OCI-LY1 (cell line): Measurements from ENCODE around the gene SMAD7.

Source experiments
- H2AFZ ChIP-seq: fragments of 200-600 bp; sonication (generic), shearing (Covaris generic); 2 replicates; pipeline ENCODE4 v1.6.0; 2014; ENCODE audit warnings: antibody characterized with exemption, mild to moderate bottlenecking, low read length
- H3F3A ChIP-seq: fragments of 200-600 bp; sonication (generic), shearing (Covaris generic); 2 replicates; pipeline ENCODE4 v1.6.0; 2014; ENCODE audit warnings: mild to moderate bottlenecking, antibody characterized with exemption, low read length, moderate library complexity; ENCODE audit not compliant: insufficient read depth
- H3K27ac ChIP-seq: fragments of 200-600 bp; sonication (generic); 2 replicates; pipeline ENCODE4 v1.5.1; 2014; ENCODE audit warnings: low read length, mixed run types, mild to moderate bottlenecking, low read depth; ENCODE audit not compliant: poor library complexity, severe bottlenecking
- H3K27me3 ChIP-seq: fragments of 200-600 bp; sonication (generic); 2 replicates; pipeline ENCODE4 v1.6.0; 2014; ENCODE audit warnings: antibody characterized with exemption, mild to moderate bottlenecking, low read length, moderate library complexity; ENCODE audit not compliant: insufficient read depth
- H3K36me3 ChIP-seq: fragments of 200-600 bp; sonication (generic); 2 replicates; pipeline ENCODE4 v1.6.1; 2014; ENCODE audit warnings: mild to moderate bottlenecking, antibody characterized with exemption, low read length, moderate library complexity, mixed read lengths; ENCODE audit not compliant: insufficient read depth
- H3K4me1 ChIP-seq: fragments of 200-600 bp; sonication (generic); 2 replicates; pipeline ENCODE4 v1.5.1; 2014; ENCODE audit warnings: mild to moderate bottlenecking, low read length, moderate library complexity; ENCODE audit not compliant: insufficient read depth, severe bottlenecking
- H3K4me2 ChIP-seq: fragments of 200-600 bp; sonication (generic), shearing (Covaris generic); 2 replicates; pipeline ENCODE4 v1.6.1; 2014; ENCODE audit warnings: low read length
- H3K4me3 ChIP-seq: fragments of 200-600 bp; sonication (generic); 2 replicates; pipeline ENCODE4 v1.5.1; 2014; ENCODE audit warnings: low read length, low read depth, mild to moderate bottlenecking, mixed read lengths; ENCODE audit not compliant: poor library complexity, severe bottlenecking
- H3K79me2 ChIP-seq: fragments of 200-600 bp; shearing (Covaris generic); 2 replicates; pipeline ENCODE4 v1.6.1; 2016; ENCODE audit warnings: mixed run types, low read length, mixed read lengths; ENCODE audit not compliant: insufficient read depth
- H3K9ac ChIP-seq: fragments of 200-600 bp; sonication (generic), shearing (Covaris generic); 2 replicates; pipeline ENCODE4 v1.6.1; 2014; ENCODE audit warnings: mild to moderate bottlenecking, low read length, mixed read lengths
- H3K9me2 ChIP-seq: fragments of 200-600 bp; sonication (generic), shearing (Covaris generic); 2 replicates; pipeline ENCODE4 v1.6.1; 2014; ENCODE audit warnings: low read depth, mild to moderate bottlenecking, low read length, mixed read lengths
- H3K9me3 ChIP-seq: fragments of 200-600 bp; shearing (Covaris generic); 2 replicates; pipeline ENCODE4 v1.6.1; 2014; ENCODE audit warnings: low read length, mixed read lengths
- H4K20me1 ChIP-seq: fragments of 200-600 bp; sonication (generic), shearing (Covaris generic); 2 replicates; pipeline ENCODE4 v1.6.0; 2016; ENCODE audit warnings: mild to moderate bottlenecking, low read length; ENCODE audit not compliant: insufficient read depth
- CTCF ChIP-seq: fragments of 200-600 bp; sonication (generic), shearing (Covaris generic); IDR thresholded peaks from 2 replicates; pipeline ENCODE4 v1.5.1; 2017; ENCODE audit warnings: mild to moderate bottlenecking, antibody characterized with exemption, low read length, moderate library complexity, mixed read lengths
- EZH2 ChIP-seq: fragments of 200-600 bp; sonication (generic), shearing (Covaris generic); IDR thresholded peaks from 2 replicates; pipeline ENCODE4 v1.8.0; 2017; ENCODE audit warnings: borderline replicate concordance, mixed run types, mild to moderate bottlenecking, antibody characterized with exemption, low read length, moderate library complexity, mixed read lengths

SMAD7 gene

GRCh38 chr18:48994926-48995835 lies 44.4 kb upstream of the SMAD7 start:
- no peak overlapping the region for H3K9ac ChIP-seq
- H3K9me3 ChIP-seq: no peaks in the 10 kb centered on the region
- no peak overlapping the region for H2AFZ ChIP-seq
- TF ChIP-seq EZH2: no peak
- no peak for TF ChIP-seq CTCF
- no peaks in the 10 kb centered on the region for H3K79me2 ChIP-seq
- H3F3A ChIP-seq: no peaks in the 10 kb centered on the region
- no peak overlapping the region for H3K4me2 ChIP-seq
- peaks cover 4% of the 10 kb centered on the region for H3K4me1 ChIP-seq
- peaks cover 11% of the 10 kb centered on the region; the same call in 1 of the 2 replicates for H3K27me3 ChIP-seq
- H3K36me3 ChIP-seq: no peaks in the 10 kb centered on the region
- no peaks in the 10 kb centered on the region for H3K9me2 ChIP-seq
- no peak overlapping the region for H3K4me3 ChIP-seq
- H3K27ac ChIP-seq: no peak overlapping the region
- no peaks in the 10 kb centered on the region for H4K20me1 ChIP-seq

- H3K4me2 ChIP-seq: no peak overlapping the region
- 0 out of 2 replicates have a peak, but pooled peaks cover under 1% of the 10 kb centered on the region for H3K27me3 ChIP-seq
- TF ChIP-seq CTCF (no peak), EZH2 (no peak)
- no peaks in the 10 kb centered on the region for H3K9me3 ChIP-seq
- H3F3A ChIP-seq: no peaks in the 10 kb centered on the region
- H3K4me1 ChIP-seq: peaks cover 4% of the 10 kb centered on the region
- no peak overlapping the region for H3K9ac ChIP-seq
- no peaks in the 10 kb centered on the region for H3K9me2 ChIP-seq
- H4K20me1 ChIP-seq: no peaks in the 10 kb centered on the region
- H3K4me3 ChIP-seq: no peak overlapping the region
- H3K27ac ChIP-seq: no peak overlapping the region
- no peak overlapping the region for H2AFZ ChIP-seq
- H3K79me2 ChIP-seq: no peaks in the 10 kb centered on the region
- no peaks in the 10 kb centered on the region for H3K36me3 ChIP-seq
These were observed 43.4 kb upstream of the SMAD7 start for GRCh38 chr18:48994044-48994651.

- TF ChIP-seq EZH2 (no peak), CTCF (no peak)
- H3K79me2 ChIP-seq: no peaks in the 10 kb centered on the region
- H3K9me2 ChIP-seq: no peaks in the 10 kb centered on the region
- no peaks in the 10 kb centered on the region for H3K36me3 ChIP-seq
- H4K20me1 ChIP-seq: no peaks in the 10 kb centered on the region
- no peaks in the 10 kb centered on the region for H3F3A ChIP-seq
- no peak overlapping the region for H3K4me2 ChIP-seq
- no peak overlapping the region for H3K9ac ChIP-seq
- peaks cover 4% of the 10 kb centered on the region for H3K4me1 ChIP-seq
- H3K9me3 ChIP-seq: no peaks in the 10 kb centered on the region
- no peak overlapping the region for H3K4me3 ChIP-seq
- H3K27me3 ChIP-seq: no peaks in the 10 kb centered on the region
- H2AFZ ChIP-seq: no peak overlapping the region
- no peak overlapping the region for H3K27ac ChIP-seq
These were observed 42.8 kb upstream of the SMAD7 start for GRCh38 chr18:48993586-48993985.
